ENCODE data around the gene OR4D6.
"Not testable (repeated sequence)": the region's sequence is repeated elsewhere in the genome, so short reads cannot be mapped to it uniquely, and the experiment has no call there.

Gene OR4D6

GRCh38 chr11:59425131-59425530 is 31.6 kb upstream of the OR4D6 start:
- H3K4me3 ChIP-seq (ENCODE audit: low read depth, low read length) = no peak overlapping the region
- TF ChIP-seq CTCF (IDR thresholded peaks at IDR 0.05; ENCODE audit: insufficient read depth, low read depth, low read length, missing control alignments) = no peak

GRCh38 chr11:59426361-59427067 is 30.2 kb upstream of the OR4D6 start, which contains the start of gene OR5A2:
TSS of gene OR5A2 (minus strand) at chr11:59426413. CDS start at chr11:59422953, 3,460 bp downstream.
- TF ChIP-seq CTCF (IDR thresholded peaks at IDR 0.05; ENCODE audit: insufficient read depth, low read depth, low read length, missing control alignments) = no peak
- DNase-seq (ENCODE audit: low read depth) = no peak
- H3K4me3 ChIP-seq (ENCODE audit: low read depth, low read length) = no peak within 1 kb of the TSS

More at GRCh38 chr11:59425131-59425530, 31.6 kb upstream of the OR4D6 start:
- DNase-seq (ENCODE audit: low read depth) = no peak

- no peak overlapping the region for H3K4me3 ChIP-seq (ENCODE audit: low read depth, low read length)
- TF ChIP-seq CTCF (IDR thresholded peaks at IDR 0.05; ENCODE audit: insufficient read depth, low read depth, low read length, missing control alignments) = no peak
- no peak for DNase-seq (ENCODE audit: low read depth)
Observed at GRCh38 chr11:59427068-59427382, 29.7 kb upstream of the OR4D6 start.

- H3K4me3 ChIP-seq (ENCODE audit: low read depth, low read length) = no peak overlapping the region
- TF ChIP-seq CTCF (IDR thresholded peaks at IDR 0.05; ENCODE audit: insufficient read depth, low read depth, low read length, missing control alignments) = peak; percentile 71
- DNase-seq (ENCODE audit: low read depth) = peak; percentile 82
Observed at GRCh38 chr11:59429924-59430516, 26.7 kb upstream of the OR4D6 start.

- DNase-seq (ENCODE audit: low read depth) = no peak
- TF ChIP-seq CTCF (IDR thresholded peaks at IDR 0.05; ENCODE audit: insufficient read depth, low read depth, low read length, missing control alignments) = no peak
- H3K4me3 ChIP-seq (ENCODE audit: low read depth, low read length) = no peak within 1 kb of the TSS
Observed at GRCh38 chr11:59436169-59436568, 20.6 kb upstream of the OR4D6 start, which contains the start of gene OR5A1. TSS of gene OR5A1 (plus strand) at chr11:59436469. CDS start at chr11:59443169, 6,700 bp downstream.

GRCh38 chr11:59437770-59438169 is 19.0 kb upstream of the OR4D6 start:
- no peak for TF ChIP-seq CTCF (IDR thresholded peaks at IDR 0.05; ENCODE audit: insufficient read depth, low read depth, low read length, missing control alignments)
- no peak for DNase-seq (ENCODE audit: low read depth)

GRCh38 chr11:59445624-59446023 is 11.1 kb upstream of the OR4D6 start:
- not testable (repeated sequence) for H3K4me3 ChIP-seq (ENCODE audit: low read depth, low read length); DNase-seq (ENCODE audit: low read depth)

More at GRCh38 chr11:59437770-59438169, 19.0 kb upstream of the OR4D6 start:
- H3K4me3 ChIP-seq (ENCODE audit: low read depth, low read length) = no peak overlapping the region

Data from GM12865 (cell line).